Body of pancreas (tissue), 4 donors: Measurements from ENCODE around the gene THOC1.

Experiments
- POLR2A ChIP-seq, 3 donors: fragments of 450-650 bp; IDR thresholded peaks; one replicate each; pipeline ENCODE4 v1.6.1; 2016; ENCODE audit warnings: antibody characterized with exemption in 3 of 3, mild to moderate bottlenecking in 2 of 3
- TF ChIP-seq, protein P1 (sequence below), 7 experiments: fragments of 450-650 bp in 4 of 7; fragments of 200-600 bp in 3 of 7; sonication (generic) in 3 of 7; IDR thresholded peaks; one replicate each; pipeline ENCODE4 v1.5.1; 2016 to 2019; ENCODE audit warnings: antibody characterized with exemption in 7 of 7

DNA sequence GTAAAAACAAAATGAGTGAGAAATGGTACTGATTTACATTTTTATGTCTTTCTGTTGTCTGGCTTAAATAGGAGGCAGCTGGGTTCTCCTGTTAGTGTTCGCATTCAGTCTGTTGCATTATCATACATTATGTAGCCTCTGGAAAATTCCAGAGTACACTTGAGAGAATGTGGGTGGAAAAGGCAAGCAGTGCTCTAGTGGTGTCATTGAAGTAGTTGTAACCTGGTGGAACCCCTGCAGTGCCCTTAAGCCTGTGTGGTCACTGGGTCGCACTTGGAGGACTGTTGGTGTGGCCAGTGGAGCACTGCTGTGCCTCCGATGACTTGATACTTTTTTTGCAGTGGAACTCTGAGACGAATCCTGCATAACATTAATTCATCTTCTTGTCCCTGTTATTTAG lies 57.1 kb downstream of the THOC1 start:
- TF ChIP-seq, protein P1, sequence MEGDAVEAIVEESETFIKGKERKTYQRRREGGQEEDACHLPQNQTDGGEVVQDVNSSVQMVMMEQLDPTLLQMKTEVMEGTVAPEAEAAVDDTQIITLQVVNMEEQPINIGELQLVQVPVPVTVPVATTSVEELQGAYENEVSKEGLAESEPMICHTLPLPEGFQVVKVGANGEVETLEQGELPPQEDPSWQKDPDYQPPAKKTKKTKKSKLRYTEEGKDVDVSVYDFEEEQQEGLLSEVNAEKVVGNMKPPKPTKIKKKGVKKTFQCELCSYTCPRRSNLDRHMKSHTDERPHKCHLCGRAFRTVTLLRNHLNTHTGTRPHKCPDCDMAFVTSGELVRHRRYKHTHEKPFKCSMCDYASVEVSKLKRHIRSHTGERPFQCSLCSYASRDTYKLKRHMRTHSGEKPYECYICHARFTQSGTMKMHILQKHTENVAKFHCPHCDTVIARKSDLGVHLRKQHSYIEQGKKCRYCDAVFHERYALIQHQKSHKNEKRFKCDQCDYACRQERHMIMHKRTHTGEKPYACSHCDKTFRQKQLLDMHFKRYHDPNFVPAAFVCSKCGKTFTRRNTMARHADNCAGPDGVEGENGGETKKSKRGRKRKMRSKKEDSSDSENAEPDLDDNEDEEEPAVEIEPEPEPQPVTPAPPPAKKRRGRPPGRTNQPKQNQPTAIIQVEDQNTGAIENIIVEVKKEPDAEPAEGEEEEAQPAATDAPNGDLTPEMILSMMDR (IDR thresholded peaks at IDR 0.05), result no peak
- TF ChIP-seq POLR2A (IDR thresholded peaks at IDR 0.05), result no peak
